Panc1 (cell line): ENCODE results near the gene SLCO6A1.

Experiments used
- POLR2AphosphoS5 ChIP-seq: IDR thresholded peaks from 2 replicates; pipeline ENCODE4 v1.6.1; 2012; ENCODE audit warnings: mild to moderate bottlenecking, low read depth, low read length, moderate library complexity
- SIN3A ChIP-seq: IDR thresholded peaks from 2 replicates; pipeline ENCODE4 v1.6.1; 2012; ENCODE audit warnings: low read depth, mild to moderate bottlenecking, low read length, moderate library complexity, borderline replicate concordance; ENCODE audit not compliant: insufficient read depth
- TF ChIP-seq, protein P1 (sequence below): fragments of 450-650 bp; IDR thresholded peaks from 2 replicates; pipeline ENCODE4 v1.5.1; 2017; ENCODE audit warnings: mild to moderate bottlenecking
- TF ChIP-seq, protein P2 (sequence below), 2 experiments: IDR thresholded peaks; 2 replicates each; pipeline ENCODE4 v1.6.1; 2011 to 2012; ENCODE audit warnings: low read depth in 2 of 2, control low read depth in 1 of 2, low read length in 1 of 2, mild to moderate bottlenecking in 1 of 2, moderate library complexity in 1 of 2; ENCODE audit not compliant: insufficient read depth in 1 of 2

DNA sequence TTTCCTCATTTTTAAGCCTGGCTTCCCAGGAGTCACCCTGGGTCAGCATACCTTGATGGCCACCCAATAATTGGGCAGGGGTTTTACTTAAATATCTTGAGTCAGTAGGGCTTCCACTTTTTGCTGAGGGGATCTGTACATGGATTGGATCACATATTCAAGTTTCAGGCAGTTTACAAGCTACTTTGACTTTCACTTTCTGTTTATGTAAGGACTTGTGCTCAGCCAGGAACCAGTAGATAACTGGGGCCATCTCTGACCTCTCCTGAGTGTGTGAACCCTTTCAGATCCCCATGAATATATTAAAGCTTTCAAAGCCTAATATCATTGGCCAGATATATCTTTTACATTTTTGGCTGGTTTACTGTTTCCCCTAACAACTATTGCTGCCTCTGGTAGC, 45.1 kb downstream of the SLCO6A1 start:
- TF ChIP-seq, protein P1, sequence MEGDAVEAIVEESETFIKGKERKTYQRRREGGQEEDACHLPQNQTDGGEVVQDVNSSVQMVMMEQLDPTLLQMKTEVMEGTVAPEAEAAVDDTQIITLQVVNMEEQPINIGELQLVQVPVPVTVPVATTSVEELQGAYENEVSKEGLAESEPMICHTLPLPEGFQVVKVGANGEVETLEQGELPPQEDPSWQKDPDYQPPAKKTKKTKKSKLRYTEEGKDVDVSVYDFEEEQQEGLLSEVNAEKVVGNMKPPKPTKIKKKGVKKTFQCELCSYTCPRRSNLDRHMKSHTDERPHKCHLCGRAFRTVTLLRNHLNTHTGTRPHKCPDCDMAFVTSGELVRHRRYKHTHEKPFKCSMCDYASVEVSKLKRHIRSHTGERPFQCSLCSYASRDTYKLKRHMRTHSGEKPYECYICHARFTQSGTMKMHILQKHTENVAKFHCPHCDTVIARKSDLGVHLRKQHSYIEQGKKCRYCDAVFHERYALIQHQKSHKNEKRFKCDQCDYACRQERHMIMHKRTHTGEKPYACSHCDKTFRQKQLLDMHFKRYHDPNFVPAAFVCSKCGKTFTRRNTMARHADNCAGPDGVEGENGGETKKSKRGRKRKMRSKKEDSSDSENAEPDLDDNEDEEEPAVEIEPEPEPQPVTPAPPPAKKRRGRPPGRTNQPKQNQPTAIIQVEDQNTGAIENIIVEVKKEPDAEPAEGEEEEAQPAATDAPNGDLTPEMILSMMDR, result no peak
- TF ChIP-seq, protein P2, sequence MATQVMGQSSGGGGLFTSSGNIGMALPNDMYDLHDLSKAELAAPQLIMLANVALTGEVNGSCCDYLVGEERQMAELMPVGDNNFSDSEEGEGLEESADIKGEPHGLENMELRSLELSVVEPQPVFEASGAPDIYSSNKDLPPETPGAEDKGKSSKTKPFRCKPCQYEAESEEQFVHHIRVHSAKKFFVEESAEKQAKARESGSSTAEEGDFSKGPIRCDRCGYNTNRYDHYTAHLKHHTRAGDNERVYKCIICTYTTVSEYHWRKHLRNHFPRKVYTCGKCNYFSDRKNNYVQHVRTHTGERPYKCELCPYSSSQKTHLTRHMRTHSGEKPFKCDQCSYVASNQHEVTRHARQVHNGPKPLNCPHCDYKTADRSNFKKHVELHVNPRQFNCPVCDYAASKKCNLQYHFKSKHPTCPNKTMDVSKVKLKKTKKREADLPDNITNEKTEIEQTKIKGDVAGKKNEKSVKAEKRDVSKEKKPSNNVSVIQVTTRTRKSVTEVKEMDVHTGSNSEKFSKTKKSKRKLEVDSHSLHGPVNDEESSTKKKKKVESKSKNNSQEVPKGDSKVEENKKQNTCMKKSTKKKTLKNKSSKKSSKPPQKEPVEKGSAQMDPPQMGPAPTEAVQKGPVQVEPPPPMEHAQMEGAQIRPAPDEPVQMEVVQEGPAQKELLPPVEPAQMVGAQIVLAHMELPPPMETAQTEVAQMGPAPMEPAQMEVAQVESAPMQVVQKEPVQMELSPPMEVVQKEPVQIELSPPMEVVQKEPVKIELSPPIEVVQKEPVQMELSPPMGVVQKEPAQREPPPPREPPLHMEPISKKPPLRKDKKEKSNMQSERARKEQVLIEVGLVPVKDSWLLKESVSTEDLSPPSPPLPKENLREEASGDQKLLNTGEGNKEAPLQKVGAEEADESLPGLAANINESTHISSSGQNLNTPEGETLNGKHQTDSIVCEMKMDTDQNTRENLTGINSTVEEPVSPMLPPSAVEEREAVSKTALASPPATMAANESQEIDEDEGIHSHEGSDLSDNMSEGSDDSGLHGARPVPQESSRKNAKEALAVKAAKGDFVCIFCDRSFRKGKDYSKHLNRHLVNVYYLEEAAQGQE (IDR thresholded peaks at IDR 0.05; ENCODE audit: insufficient read depth in 1 of 2, low read depth in 2 of 2, low read length in 1 of 2), result no peak
- TF ChIP-seq SIN3A, result no peak
- no peak for TF ChIP-seq POLR2AphosphoS5
